HG03045 (cell line): ENCODE results near the gene SLIT1.

Source experiments
- ATAC-seq: cut with Tn5 transposase; IDR thresholded peaks from one replicate; pipeline ENCODE4 v1.9.1; 2021; ENCODE audit warnings: mild to moderate bottlenecking, moderate library complexity; ENCODE audit not compliant: unreplicated experiment

Gene SLIT1

GRCh38 chr10:97119058-97119745, 66.6 kb downstream of the SLIT1 start:
- no peak for ATAC-seq

GRCh38 chr10:97117372-97117771, 68.4 kb downstream of the SLIT1 start:
- ATAC-seq: no peak

GRCh38 chr10:97116462-97117162, 69.1 kb downstream of the SLIT1 start:
- ATAC-seq: no peak

GRCh38 chr10:97115846-97116245, 69.9 kb downstream of the SLIT1 start:
- ATAC-seq: no peak

GRCh38 chr10:97111615-97112014, 74.1 kb downstream of the SLIT1 start:
- no peak for ATAC-seq

- no peak for ATAC-seq
Measured at GRCh38 chr10:97109547-97109946, 76.2 kb downstream of the SLIT1 start.

GRCh38 chr10:97107551-97107950, 78.2 kb downstream of the SLIT1 start:
- no peak for ATAC-seq

- ATAC-seq: no peak
Measured at GRCh38 chr10:97106207-97106606, 79.6 kb downstream of the SLIT1 start.

GRCh38 chr10:97105303-97105702, 80.5 kb downstream of the SLIT1 start:
- no peak for ATAC-seq

- ATAC-seq: no peak
Measured at GRCh38 chr10:97103316-97104080, 82.3 kb downstream of the SLIT1 start.

- ATAC-seq: no peak
Measured at GRCh38 chr10:97102441-97102840, 83.3 kb downstream of the SLIT1 start.

- no peak for ATAC-seq
Measured at GRCh38 chr10:97101166-97101940, 84.4 kb downstream of the SLIT1 start.

- no peak for ATAC-seq
Measured at GRCh38 chr10:97100657-97101056, 85.1 kb downstream of the SLIT1 start.

- no peak for ATAC-seq
Measured at GRCh38 chr10:97099868-97100267, 85.9 kb downstream of the SLIT1 start.

GRCh38 chr10:97099089-97099488, 86.7 kb downstream of the SLIT1 start:
- ATAC-seq: no peak

GRCh38 chr10:97097084-97097433, 88.7 kb downstream of the SLIT1 start:
- no peak for ATAC-seq

GRCh38 chr10:97096261-97097083, 89.3 kb downstream of the SLIT1 start:
- ATAC-seq: no peak

- no peak for ATAC-seq
Measured at GRCh38 chr10:97095701-97096260, 90.0 kb downstream of the SLIT1 start.

GRCh38 chr10:97090644-97091043, 95.1 kb downstream of the SLIT1 start:
- no peak for ATAC-seq

- ATAC-seq: no peak
Measured at GRCh38 chr10:97090035-97090434, 95.7 kb downstream of the SLIT1 start.
